Measurements from ENCODE around the gene ZNF154.

DNA sequence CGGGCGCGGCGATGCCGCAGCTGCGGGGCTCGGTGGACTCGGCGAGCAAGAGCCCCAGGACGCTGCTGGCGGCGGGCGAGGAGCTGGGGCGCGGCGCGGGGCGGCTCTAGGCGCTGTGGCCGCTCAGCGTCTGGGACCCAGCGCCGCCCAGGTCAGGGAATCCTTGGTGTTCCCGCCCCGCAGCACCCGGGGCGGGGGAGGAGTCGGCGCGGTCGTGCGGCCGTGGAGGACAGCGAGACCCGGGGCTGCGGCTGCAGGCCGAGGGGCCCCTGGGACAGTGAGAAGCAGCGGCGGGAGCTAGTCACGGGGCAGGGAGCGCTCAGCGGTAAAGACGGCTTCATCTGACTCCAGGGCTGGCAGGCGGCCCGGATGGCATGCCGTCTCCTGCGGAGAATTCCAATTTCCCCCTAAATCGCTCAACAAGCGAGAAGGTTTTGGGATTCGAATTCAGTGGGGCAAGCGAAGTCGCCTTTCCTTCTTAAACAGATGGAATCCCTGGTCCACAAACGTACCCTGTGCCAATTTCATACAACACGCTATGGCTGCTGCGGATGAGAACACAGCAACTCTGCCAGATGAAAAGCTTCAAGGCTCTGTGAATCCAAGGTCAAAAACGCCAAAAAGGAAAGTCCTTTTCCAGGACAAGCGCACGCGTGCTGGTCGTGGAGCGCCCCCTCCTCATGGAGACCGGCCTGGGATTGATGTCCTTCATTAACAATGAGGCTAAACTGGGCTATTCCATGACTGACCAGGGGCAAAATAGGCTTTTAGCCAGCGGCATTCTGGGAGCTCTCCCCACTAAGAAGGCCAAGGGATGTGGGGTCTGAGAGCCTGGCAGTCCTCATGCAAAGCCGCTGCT lies 44.5 kb downstream of the ZNF154 start:
- TF ChIP-seq POLR2A (IDR thresholded peaks at IDR 0.05), result peak; percentile 29
- TF ChIP-seq, protein P1, sequence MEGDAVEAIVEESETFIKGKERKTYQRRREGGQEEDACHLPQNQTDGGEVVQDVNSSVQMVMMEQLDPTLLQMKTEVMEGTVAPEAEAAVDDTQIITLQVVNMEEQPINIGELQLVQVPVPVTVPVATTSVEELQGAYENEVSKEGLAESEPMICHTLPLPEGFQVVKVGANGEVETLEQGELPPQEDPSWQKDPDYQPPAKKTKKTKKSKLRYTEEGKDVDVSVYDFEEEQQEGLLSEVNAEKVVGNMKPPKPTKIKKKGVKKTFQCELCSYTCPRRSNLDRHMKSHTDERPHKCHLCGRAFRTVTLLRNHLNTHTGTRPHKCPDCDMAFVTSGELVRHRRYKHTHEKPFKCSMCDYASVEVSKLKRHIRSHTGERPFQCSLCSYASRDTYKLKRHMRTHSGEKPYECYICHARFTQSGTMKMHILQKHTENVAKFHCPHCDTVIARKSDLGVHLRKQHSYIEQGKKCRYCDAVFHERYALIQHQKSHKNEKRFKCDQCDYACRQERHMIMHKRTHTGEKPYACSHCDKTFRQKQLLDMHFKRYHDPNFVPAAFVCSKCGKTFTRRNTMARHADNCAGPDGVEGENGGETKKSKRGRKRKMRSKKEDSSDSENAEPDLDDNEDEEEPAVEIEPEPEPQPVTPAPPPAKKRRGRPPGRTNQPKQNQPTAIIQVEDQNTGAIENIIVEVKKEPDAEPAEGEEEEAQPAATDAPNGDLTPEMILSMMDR (IDR thresholded peaks at IDR 0.05), result no peak

Data from prostate gland (tissue), 2 donors.